PC-9 (cell line): ENCODE results near the gene ATP6V0B. TPM values are rescaled to one million over a fixed set of nuclear protein-coding genes. Genes with fewer than 3 reads are reported as not detected.

Experiments
- BruUV-seq: library from RNA; stranded (reverse); fragments of 400-500 nt; replicated peaks from 2 replicates; lab custom pipeline; 2021; lab: Mats Ljungman, UMichigan
- CTCF ChIA-PET: fragments of 300-600 bp; sonication (Branson Sonifier 250); formaldehyde crosslinking; loops from one replicate; lab custom pipeline; 2022; ENCODE audit warnings: antibody characterized with exemption; lab: Charles Lee
- POLR2A ChIA-PET: fragments of 300-600 bp; sonication (Branson Sonifier 250); formaldehyde crosslinking; loops from one replicate; lab custom pipeline; 2022; ENCODE audit warnings: antibody characterized with exemption; ENCODE audit not compliant: unreplicated experiment; lab: Charles Lee
- DNase-seq, 2 experiments: peaks; one replicate each; pipeline versions ENCODE4 v3.0.0 to v3.0.0-alpha.2; 2015 to 2022; ENCODE audit warnings: mixed read lengths in 1 of 2
- H2AFZ ChIP-seq: fragments of 200-600 bp; sonication (generic); 2 replicates; pipeline ENCODE4 v1.8.1; 2017; ENCODE audit warnings: antibody characterized with exemption
- H3F3A ChIP-seq: fragments of 200-600 bp; sonication (generic); 2 replicates; pipeline ENCODE4 v1.8.1; 2017; ENCODE audit warnings: antibody characterized with exemption, mild to moderate bottlenecking, low read depth; ENCODE audit not compliant: insufficient read depth
- H3K27ac ChIP-seq: fragments of 200-600 bp; sonication (generic); 2 replicates; pipeline ENCODE4 v1.6.1; 2016; ENCODE audit warnings: mixed run types
- H3K27me3 ChIP-seq: fragments of 200-600 bp; sonication (generic); 2 replicates; pipeline ENCODE4 v1.6.1; 2016; ENCODE audit warnings: low read depth, mixed run types; ENCODE audit not compliant: insufficient read depth
- H3K36me3 ChIP-seq: fragments of 200-600 bp; sonication (generic); 2 replicates; pipeline ENCODE4 v1.6.1; 2016; ENCODE audit warnings: low read depth, mixed run types
- H3K4me1 ChIP-seq: fragments of 200-600 bp; sonication (generic); replicated peaks from 2 replicates; pipeline ENCODE4 v1.6.1; 2016; ENCODE audit warnings: mixed run types; ENCODE audit not compliant: insufficient read depth
- H3K4me2 ChIP-seq: fragments of 200-600 bp; sonication (generic); 2 replicates; pipeline ENCODE4 v1.6.1; 2017; ENCODE audit warnings: mixed run types
- H3K4me3 ChIP-seq: fragments of 200-600 bp; sonication (generic); 2 replicates; pipeline ENCODE4 v1.6.1; 2016; ENCODE audit warnings: mixed run types
- H3K79me2 ChIP-seq: fragments of 200-600 bp; sonication (generic); 2 replicates; pipeline ENCODE4 v1.6.1; 2017; ENCODE audit warnings: low read depth, mixed run types
- H3K9me2 ChIP-seq: fragments of 200-600 bp; sonication (generic); 2 replicates; pipeline ENCODE4 v1.8.1; 2017; ENCODE audit warnings: mild to moderate bottlenecking; ENCODE audit not compliant: insufficient read depth
- H3K9me3 ChIP-seq: fragments of 200-600 bp; sonication (generic); 2 replicates; pipeline ENCODE4 v1.8.1; 2016; ENCODE audit warnings: low read depth; ENCODE audit not compliant: insufficient read depth
- H4K20me1 ChIP-seq: fragments of 200-600 bp; sonication (generic); 2 replicates; pipeline ENCODE4 v1.8.1; 2017; ENCODE audit not compliant: insufficient read depth
- EZH2 ChIP-seq: fragments of 200-600 bp; sonication (generic); IDR thresholded peaks from 2 replicates; pipeline ENCODE4 v1.8.0; 2017; ENCODE audit warnings: antibody characterized with exemption, low read depth
- intact Hi-C: fragments of 100-400 bp; cut with micrococcal nuclease; formaldehyde crosslinking; loops from one replicate; pipeline ENCODE4 v1.10.0; 2022; ENCODE audit not compliant: unreplicated experiment
- total RNA-seq: library from RNA; stranded (reverse); gene quantifications from 2 replicates; pipeline ENCODE4 v1.2.3, GENCODE V29; 2021
- TF ChIP-seq, protein P1 (sequence below): fragments of 200-600 bp; sonication (generic); conservative IDR thresholded peaks from 2 replicates; pipeline ENCODE4 v1.6.1; 2017; ENCODE audit warnings: mixed run types, antibody characterized with exemption, mild to moderate bottlenecking, moderate library complexity

Gene ATP6V0B
- total RNA-seq, 1 experiment from 2014 or later = 125 TPM

DNA sequence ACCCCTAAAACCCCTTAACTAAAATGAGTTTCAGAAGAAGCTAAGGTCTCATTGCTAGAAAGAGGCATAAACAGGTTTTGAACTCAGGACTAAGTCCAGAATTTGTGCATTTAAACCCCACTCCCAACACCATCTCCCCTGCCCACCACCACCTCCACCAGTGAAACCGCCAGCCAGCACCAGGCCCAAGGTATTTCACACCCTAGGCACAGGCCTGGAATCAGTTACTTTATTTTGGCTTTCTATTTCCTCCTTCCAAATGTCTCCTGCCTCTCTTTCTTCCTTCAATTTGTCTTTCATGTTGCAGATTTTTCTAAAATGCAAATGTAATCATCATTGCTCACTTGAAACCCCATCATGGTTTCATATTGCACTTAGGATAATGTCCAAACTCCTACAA is 29.9 kb upstream of the ATP6V0B start:
- ChIA-PET CTCF (interaction anchor here (1.2 to 2.8 kb wide), 3 partner anchors 10 to 238 kb away, joined by 5 to 13 read pairs (median 11); partner anchors contain the start of gene ST3GAL3), POLR2A (interaction anchor here (0.6 kb wide), 1 partner anchor 293 kb away, joined by 6 read pairs; no protein-coding TSS in a partner anchor)
- no peak overlapping the region for H3K27ac ChIP-seq
- TF ChIP-seq, protein P1, sequence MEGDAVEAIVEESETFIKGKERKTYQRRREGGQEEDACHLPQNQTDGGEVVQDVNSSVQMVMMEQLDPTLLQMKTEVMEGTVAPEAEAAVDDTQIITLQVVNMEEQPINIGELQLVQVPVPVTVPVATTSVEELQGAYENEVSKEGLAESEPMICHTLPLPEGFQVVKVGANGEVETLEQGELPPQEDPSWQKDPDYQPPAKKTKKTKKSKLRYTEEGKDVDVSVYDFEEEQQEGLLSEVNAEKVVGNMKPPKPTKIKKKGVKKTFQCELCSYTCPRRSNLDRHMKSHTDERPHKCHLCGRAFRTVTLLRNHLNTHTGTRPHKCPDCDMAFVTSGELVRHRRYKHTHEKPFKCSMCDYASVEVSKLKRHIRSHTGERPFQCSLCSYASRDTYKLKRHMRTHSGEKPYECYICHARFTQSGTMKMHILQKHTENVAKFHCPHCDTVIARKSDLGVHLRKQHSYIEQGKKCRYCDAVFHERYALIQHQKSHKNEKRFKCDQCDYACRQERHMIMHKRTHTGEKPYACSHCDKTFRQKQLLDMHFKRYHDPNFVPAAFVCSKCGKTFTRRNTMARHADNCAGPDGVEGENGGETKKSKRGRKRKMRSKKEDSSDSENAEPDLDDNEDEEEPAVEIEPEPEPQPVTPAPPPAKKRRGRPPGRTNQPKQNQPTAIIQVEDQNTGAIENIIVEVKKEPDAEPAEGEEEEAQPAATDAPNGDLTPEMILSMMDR = no peak
- no peak for TF ChIP-seq EZH2
- H3K9me2 ChIP-seq = no peaks in the 10 kb centered on the region
- no peaks in the 10 kb centered on the region for H4K20me1 ChIP-seq
- intact Hi-C loops = no loop called here
- H3K4me3 ChIP-seq = no peak overlapping the region
- no peak overlapping the region for H2AFZ ChIP-seq
- no TSS peak for BruUV-seq
- H3K79me2 ChIP-seq = peaks cover 17% of the 10 kb centered on the region; the same call in 1 of the 2 replicates
- no peak for DNase-seq
- H3K9me3 ChIP-seq = no peaks in the 10 kb centered on the region
- peaks cover 6% of the 10 kb centered on the region; the same call in 1 of the 2 replicates for H3F3A ChIP-seq
- no peaks in the 10 kb centered on the region for H3K27me3 ChIP-seq
- peaks cover 26% of the 10 kb centered on the region for H3K4me1 ChIP-seq
- peak overlapping the region; percentile 100 for H3K4me2 ChIP-seq
- H3K36me3 ChIP-seq = no peaks in the 10 kb centered on the region

DNA sequence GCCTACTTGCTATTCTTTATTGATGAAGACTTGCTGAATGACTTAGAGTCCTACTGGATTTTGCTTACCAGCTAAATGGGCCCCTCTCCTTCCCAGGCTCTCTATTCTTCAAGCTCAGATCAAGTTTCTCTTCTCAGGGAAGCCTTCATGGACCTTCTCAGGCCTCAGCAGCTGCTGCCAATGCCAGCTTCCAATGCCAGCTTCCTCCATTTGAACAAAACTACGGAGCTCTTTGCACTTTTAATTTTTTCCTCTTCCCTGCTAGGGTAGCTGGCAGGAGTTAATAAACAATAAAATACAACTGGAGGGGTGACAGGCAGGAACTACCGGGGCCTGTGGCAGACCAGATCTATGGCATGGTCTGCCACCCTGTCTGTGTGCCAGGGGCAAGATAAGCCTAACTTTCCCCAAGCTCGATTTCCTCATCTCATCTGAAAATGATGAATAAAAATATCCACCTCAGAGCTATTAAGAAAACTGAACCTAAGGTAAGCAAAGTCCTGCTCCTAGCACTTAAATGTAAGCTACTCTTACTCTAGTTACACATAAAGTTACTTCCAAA is 29.0 kb upstream of the ATP6V0B start:
- TSS peak; percentile 64 for BruUV-seq
- intact Hi-C loops = loop anchor here (1.0 to 2.0 kb wide), 5 partner anchors 24 to 417 kb away; partner anchors contain the start of genes CCDC24 and ST3GAL3

More for the DNA sequence above, 29.0 kb upstream of the ATP6V0B start:
- no peaks in the 10 kb centered on the region for H3K36me3 ChIP-seq
- no peaks in the 10 kb centered on the region for H3K9me3 ChIP-seq
- H3K9me2 ChIP-seq = no peaks in the 10 kb centered on the region
- peak overlapping the region; percentile 81 for H2AFZ ChIP-seq
- no peaks in the 10 kb centered on the region for H4K20me1 ChIP-seq
- H3K79me2 ChIP-seq = peaks cover 17% of the 10 kb centered on the region; the same call in 1 of the 2 replicates
- H3K4me2 ChIP-seq = peak overlapping the region; percentile 100
- H3K27ac ChIP-seq = peak overlapping the region; percentile 75
- H3F3A ChIP-seq = peaks cover 6% of the 10 kb centered on the region; the same call in 1 of the 2 replicates
- peak overlapping the region; percentile 74 for H3K4me3 ChIP-seq
- H3K4me1 ChIP-seq = peaks cover 26% of the 10 kb centered on the region
- TF ChIP-seq, protein P1 = no peak
- TF ChIP-seq EZH2 = no peak
- POLR2A ChIA-PET = interaction anchor here (0.6 to 1.2 kb wide), 3 partner anchors 182 to 558 kb away, joined by 3 to 14 read pairs (median 8); no protein-coding TSS in a partner anchor
- DNase-seq = no peak
- no peaks in the 10 kb centered on the region for H3K27me3 ChIP-seq
- CTCF ChIA-PET = interaction anchor here (0.5 to 2.8 kb wide), 6 partner anchors 11 to 239 kb away, joined by 3 to 13 read pairs (median 4); partner anchors contain the start of gene ST3GAL3
